Measurements from ENCODE around the gene SPATS2. TPM values are rescaled to one million over a fixed set of nuclear protein-coding genes. Genes with fewer than 3 reads are reported as not detected.

The SPATS2 gene
- total RNA-seq, 1 donor from 2014 or later = 29.9 TPM

DNA sequence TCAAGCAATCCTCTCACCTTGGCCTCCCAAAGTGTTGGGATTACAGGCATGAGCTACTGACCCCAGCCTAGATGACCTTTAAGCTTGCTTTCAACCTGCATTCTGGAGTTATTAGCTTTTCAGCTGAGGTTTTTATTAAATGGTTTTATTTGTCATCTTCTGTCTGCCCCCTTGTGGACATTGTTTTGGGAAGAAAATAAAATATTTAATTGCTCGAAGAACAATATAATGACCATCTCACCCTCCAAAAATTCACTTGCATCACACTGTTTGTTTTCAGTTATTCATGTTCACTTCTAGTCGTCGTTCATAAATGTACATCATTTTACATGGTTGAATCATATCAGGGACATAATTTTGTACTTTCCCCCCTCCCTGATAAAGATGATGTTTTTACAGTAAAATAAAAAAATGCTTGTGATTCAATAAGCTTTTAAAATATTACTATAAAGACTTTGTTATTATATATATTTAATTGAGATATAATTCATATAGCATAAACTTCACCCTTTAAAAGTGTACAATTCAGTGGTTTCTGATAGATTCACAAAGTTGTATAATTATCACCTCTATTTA lies 10.1 kb upstream of the SPATS2 start:
- no peak for DNase-seq (ENCODE audit: low read depth)
- TF ChIP-seq, protein P1, sequence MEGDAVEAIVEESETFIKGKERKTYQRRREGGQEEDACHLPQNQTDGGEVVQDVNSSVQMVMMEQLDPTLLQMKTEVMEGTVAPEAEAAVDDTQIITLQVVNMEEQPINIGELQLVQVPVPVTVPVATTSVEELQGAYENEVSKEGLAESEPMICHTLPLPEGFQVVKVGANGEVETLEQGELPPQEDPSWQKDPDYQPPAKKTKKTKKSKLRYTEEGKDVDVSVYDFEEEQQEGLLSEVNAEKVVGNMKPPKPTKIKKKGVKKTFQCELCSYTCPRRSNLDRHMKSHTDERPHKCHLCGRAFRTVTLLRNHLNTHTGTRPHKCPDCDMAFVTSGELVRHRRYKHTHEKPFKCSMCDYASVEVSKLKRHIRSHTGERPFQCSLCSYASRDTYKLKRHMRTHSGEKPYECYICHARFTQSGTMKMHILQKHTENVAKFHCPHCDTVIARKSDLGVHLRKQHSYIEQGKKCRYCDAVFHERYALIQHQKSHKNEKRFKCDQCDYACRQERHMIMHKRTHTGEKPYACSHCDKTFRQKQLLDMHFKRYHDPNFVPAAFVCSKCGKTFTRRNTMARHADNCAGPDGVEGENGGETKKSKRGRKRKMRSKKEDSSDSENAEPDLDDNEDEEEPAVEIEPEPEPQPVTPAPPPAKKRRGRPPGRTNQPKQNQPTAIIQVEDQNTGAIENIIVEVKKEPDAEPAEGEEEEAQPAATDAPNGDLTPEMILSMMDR (conservative IDR thresholded peaks at IDR 0.05; ENCODE audit: low read depth, low read length) = peak; percentile 51

DNA sequence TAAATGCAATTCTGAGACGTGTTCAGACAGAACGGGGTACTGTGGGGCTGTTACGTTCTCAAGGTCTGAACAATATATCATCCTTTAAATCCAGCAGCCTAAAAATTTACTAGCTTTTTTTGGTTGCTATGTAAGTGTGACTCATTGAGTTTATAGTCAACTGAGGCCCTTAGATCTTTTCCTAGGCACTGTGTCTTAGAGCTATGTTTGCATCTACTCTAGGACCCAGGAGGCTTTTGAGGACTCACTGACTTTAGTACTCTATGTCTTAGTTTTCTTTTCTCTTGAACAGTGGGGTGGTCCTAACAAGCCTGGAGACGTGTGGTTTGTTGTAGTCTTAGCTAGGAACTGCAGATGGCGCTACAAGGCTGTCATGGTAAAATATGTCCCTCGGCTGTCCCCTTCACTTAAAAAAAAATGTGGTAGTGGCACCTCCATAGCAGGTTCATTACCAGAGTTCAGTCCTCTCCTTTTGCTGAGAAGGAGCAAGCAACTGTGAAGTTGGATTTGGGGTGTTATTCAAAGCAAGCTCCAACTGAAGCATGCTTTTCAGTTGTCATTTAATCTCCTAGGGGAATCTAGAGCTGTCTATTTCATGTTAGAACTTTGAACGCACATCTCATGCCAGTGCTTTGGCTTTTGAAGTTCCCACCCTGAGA lies 8.7 kb upstream of the SPATS2 start:
- no peak overlapping the region for H3K4me3 ChIP-seq (ENCODE audit: low read depth, low read length)
- DNase-seq (ENCODE audit: low read depth) = no peak

More for the DNA sequence above, 10.1 kb upstream of the SPATS2 start:
- H3K4me3 ChIP-seq (ENCODE audit: low read depth, low read length) = no peak overlapping the region

DNA sequence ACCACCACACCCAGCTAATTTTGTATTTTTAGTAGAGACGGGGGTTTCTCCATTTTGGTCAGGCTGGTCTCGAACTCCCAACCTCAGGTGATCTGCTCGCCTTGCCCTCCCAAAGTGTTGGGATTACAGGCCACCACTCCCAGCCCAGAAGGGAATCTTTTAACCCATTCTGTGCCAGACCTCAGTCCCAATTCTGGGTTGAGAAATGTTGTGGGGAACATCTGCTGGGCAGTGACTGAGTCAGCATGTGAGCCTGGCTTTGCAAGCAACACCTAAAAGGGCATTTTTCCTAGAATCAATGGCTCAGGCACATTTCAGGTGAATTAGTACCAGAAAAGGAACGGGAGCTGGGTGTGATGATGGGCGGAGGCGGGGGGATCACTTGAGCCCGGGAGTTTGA lies 7.6 kb upstream of the SPATS2 start:
- DNase-seq (ENCODE audit: low read depth) = no peak
- TF ChIP-seq, protein P1 (conservative IDR thresholded peaks at IDR 0.05; ENCODE audit: low read depth, low read length) = no peak
- no peak overlapping the region for H3K4me3 ChIP-seq (ENCODE audit: low read depth, low read length)

More for the DNA sequence above, 8.7 kb upstream of the SPATS2 start:
- TF ChIP-seq, protein P1 (conservative IDR thresholded peaks at IDR 0.05; ENCODE audit: low read depth, low read length) = peak; percentile 94

DNA sequence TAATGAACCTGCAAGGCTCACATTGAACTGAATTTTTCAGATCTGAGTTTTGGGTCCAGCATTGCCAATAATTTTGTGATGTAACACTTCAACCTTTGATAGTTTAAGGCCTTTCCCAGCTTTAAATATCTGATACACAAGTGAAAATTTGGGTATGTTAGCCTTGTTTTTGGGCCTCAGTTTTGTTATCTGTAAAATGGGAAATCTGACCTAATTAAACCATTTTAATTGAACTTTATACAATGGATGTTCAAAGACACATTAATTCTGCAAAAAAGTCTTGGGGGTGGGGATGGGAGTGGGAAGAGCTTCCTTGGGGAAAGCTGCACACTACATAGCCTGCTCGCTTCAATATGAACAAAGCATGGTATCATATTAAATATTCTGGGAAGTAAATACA lies 5.2 kb upstream of the SPATS2 start:
- TF ChIP-seq, protein P1 (conservative IDR thresholded peaks at IDR 0.05; ENCODE audit: low read depth, low read length) = no peak
- no peak for DNase-seq (ENCODE audit: low read depth)

DNA sequence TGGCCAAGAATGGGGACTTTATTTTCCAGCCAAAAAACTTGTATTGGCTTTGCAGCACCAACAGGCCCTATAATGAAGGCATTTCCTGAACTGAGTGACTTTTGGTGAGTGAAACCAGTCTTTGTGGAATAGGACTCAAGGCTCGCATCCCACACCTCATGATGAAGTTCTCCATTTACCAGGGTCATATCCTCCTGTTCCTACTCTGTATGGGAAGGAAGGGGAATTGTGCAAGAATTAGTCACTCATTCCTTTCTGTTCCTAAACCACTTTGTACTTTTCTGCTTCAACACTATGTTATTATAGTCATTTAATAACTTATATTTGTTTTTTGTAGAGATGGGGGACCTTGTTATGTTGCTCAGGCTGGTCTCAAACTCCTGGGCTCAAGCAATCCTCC lies 2.3 kb upstream of the SPATS2 start:
- TF ChIP-seq, protein P1 (conservative IDR thresholded peaks at IDR 0.05; ENCODE audit: low read depth, low read length) = no peak
- no peak for DNase-seq (ENCODE audit: low read depth)
- H3K4me3 ChIP-seq (ENCODE audit: low read depth, low read length) = no peak overlapping the region

More for the DNA sequence above, 5.2 kb upstream of the SPATS2 start:
- no peak overlapping the region for H3K4me3 ChIP-seq (ENCODE audit: low read depth, low read length)

DNA sequence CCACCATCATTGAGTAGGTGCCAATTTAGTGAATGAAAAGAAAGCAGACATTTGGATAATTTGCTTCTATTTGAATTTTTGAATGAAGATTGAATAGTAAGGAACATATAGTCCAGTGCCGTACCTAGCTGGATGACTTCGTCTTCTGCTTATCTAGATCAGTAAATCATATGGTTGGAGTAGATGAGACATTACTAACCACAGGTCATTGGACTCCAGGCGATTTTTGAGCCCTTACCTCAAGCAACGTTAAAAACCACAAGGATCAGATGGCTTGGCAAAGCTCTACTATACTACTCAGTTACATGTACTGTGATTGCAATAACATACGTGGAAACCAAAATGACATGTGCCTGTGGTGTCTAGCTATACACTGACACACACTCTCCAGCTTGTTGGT lies 1.7 kb upstream of the SPATS2 start:
- no peak overlapping the region for H3K4me3 ChIP-seq (ENCODE audit: low read depth, low read length)
- TF ChIP-seq, protein P1 (conservative IDR thresholded peaks at IDR 0.05; ENCODE audit: low read depth, low read length) = no peak
- no peak for DNase-seq (ENCODE audit: low read depth)
